ENCODE data around the gene CKB.

Gene CKB

GRCh38 chr14:103483600-103483999, 39.0 kb downstream of the CKB start:
- no peak for DNase-seq

- DNase-seq: no peak
These were observed 42.0 kb downstream of the CKB start for GRCh38 chr14:103480595-103480994.

- DNase-seq: no peak
These were observed 46.0 kb downstream of the CKB start for GRCh38 chr14:103476631-103477030.

GRCh38 chr14:103476065-103476464, 46.6 kb downstream of the CKB start:
- no peak for DNase-seq

- DNase-seq: no peak
These were observed 47.7 kb downstream of the CKB start for GRCh38 chr14:103474893-103475292.

GRCh38 chr14:103472939-103473338, 49.7 kb downstream of the CKB start:
- no peak for DNase-seq
